Kidney (tissue), 14 donors: ENCODE results near the gene ANGPT4. TPM values are rescaled to one million over a fixed set of nuclear protein-coding genes. Genes with fewer than 3 reads are reported as not detected.

ENCODE experiments used
- DNase-seq, 5 donors: peaks; one replicate each; pipeline ENCODE4 v3.0.0-alpha.2; 2013 to 2020
- FAIRE-seq: peaks from 2 replicates; lab custom pipeline; 2012; peaks lifted over from hg19 to GRCh38; lab: Jason Lieb, UNC
- H3K27ac ChIP-seq, 2 donors: one replicate each; pipeline ENCODE4 v1.7.0; 2013; ENCODE audit warnings: low read depth in 2 of 2, low read length in 2 of 2, inconsistent platforms in 1 of 2
- H3K27me3 ChIP-seq: one replicate; pipeline ENCODE4 v1.7.1; 2013; ENCODE audit warnings: low read length, inconsistent platforms; ENCODE audit not compliant: control insufficient read depth, insufficient read depth
- H3K36me3 ChIP-seq, 3 donors: one replicate each; pipeline versions ENCODE4 v1.7.0 to v1.7.1; 2013; ENCODE audit warnings: low read length in 3 of 3, control low read depth in 1 of 3, inconsistent platforms in 1 of 3; ENCODE audit not compliant: insufficient read depth in 3 of 3, control insufficient read depth in 2 of 3
- H3K4me1 ChIP-seq, 3 donors: one replicate each; pipeline versions ENCODE4 v1.7.0 to v1.7.1; 2013; ENCODE audit warnings: low read length in 3 of 3, inconsistent platforms in 1 of 3, low read depth in 1 of 3; ENCODE audit not compliant: control insufficient read depth in 2 of 3, insufficient read depth in 2 of 3
- H3K4me3 ChIP-seq, 3 donors: one replicate each; pipeline versions ENCODE4 v1.7.0 to v1.8.1; 2013; ENCODE audit warnings: low read length in 3 of 3, control low read depth in 1 of 3, inconsistent platforms in 1 of 3
- H3K9ac ChIP-seq, 3 donors: one replicate each; pipeline versions ENCODE4 v1.7.0 to v1.7.1; 2013; ENCODE audit warnings: low read length in 3 of 3, control low read depth in 1 of 3, inconsistent platforms in 1 of 3
- H3K9me3 ChIP-seq, 3 donors: one replicate each; pipeline versions ENCODE4 v1.7.0 to v1.7.1; 2013; ENCODE audit warnings: low read length in 3 of 3, control low read depth in 1 of 3, inconsistent platforms in 1 of 3; ENCODE audit not compliant: control insufficient read depth in 2 of 3, insufficient read depth in 1 of 3
- CTCF ChIP-seq: IDR thresholded peaks from 3 replicates; pipeline ENCODE4 v1.5.1; 2012; ENCODE audit warnings: mild to moderate bottlenecking, moderate library complexity, borderline replicate concordance; ENCODE audit not compliant: insufficient read depth; ENCODE audit errors: extremely low read depth
- intact Hi-C: fragments of 100-400 bp; cut with DNase I; formaldehyde crosslinking; loops from one replicate; pipeline ENCODE4 v1.11.1; 2022
- polyA plus RNA-seq: library from polyadenylated mRNA; stranded (reverse); fragments of 350-450 nt; fragmentation: Illumina TruSeq; extraction: RNeasy Lipid Tissue Mini Kit (QIAGEN cat#74804); gene quantifications from one replicate; pipeline ENCODE4 v1.2.3, GENCODE V29; 2014; ENCODE audit warnings: low read depth, low replicate concordance; ENCODE audit not compliant: insufficient read depth
- total RNA-seq: library from RNA; stranded (reverse); fragmentation: NEBNext Ultra II Directional; extraction: Animal tissue kit (Norgen Biotek cat#: 25700); gene quantifications from one replicate; pipeline ENCODE4 v1.2.1, GENCODE V29; 2021
- donor health status: control.
- donor health status: control.
- donor health status: control.
- donor health status: control.
- donor health status: control.
- donor health status: DM: yes; HTN: yes; CAD: no.
- donor health status: Normal renal cell carcinoma (clear cell type).

The ANGPT4 gene
- total and polyA plus RNA-seq, 2 donors from 2014 or later = 0.24 to 0.57 TPM

- no peaks in the 10 kb centered on the region for H3K4me1 ChIP-seq
- intact Hi-C loops = no loop called here
- H3K9ac ChIP-seq = no peak overlapping the region
- no peaks in the 10 kb centered on the region for H3K9me3 ChIP-seq
- FAIRE-seq = no peak
- H3K27me3 ChIP-seq = no peaks in the 10 kb centered on the region
- H3K27ac ChIP-seq = no peak overlapping the region
- no peak for TF ChIP-seq CTCF
- no peak overlapping the region for H3K4me3 ChIP-seq
- DNase-seq = no peak
- H3K36me3 ChIP-seq = no peaks in the 10 kb centered on the region
Observed at GRCh38 chr20:890666-891057, 25.5 kb downstream of the ANGPT4 start.

GRCh38 chr20:889932-890463 lies 26.1 kb downstream of the ANGPT4 start:
- DNase-seq (no peak), FAIRE-seq (no peak)
- no peak for TF ChIP-seq CTCF
- no peak overlapping the region for H3K27ac ChIP-seq
- intact Hi-C loops = no loop called here
- no peaks in the 10 kb centered on the region for H3K9me3 ChIP-seq
- no peaks in the 10 kb centered on the region for H3K36me3 ChIP-seq
- no peaks in the 10 kb centered on the region for H3K27me3 ChIP-seq
- H3K4me1 ChIP-seq = no peaks in the 10 kb centered on the region
- H3K9ac ChIP-seq = no peak overlapping the region
- no peak overlapping the region for H3K4me3 ChIP-seq

DNA sequence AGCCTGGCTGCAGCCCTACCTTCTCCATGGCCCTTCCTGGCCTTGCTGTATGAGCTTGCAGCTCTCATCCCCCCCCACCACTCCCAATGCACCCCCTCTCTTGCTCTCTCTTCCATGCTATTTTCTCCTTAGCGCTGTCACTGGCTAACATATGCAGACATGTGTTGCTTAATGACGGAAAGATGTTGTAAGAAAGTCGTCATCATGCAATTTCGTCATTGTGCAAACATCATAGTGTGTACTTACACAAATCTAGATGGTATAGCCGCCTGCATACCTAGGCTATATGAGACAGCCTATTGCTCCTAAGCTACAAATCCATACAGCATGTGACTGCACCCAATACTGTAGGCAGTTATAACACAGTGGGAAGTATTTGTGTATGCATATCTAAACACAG lies 27.0 kb downstream of the ANGPT4 start:
- Histone ChIP-seq H3K4me1 (peaks cover 0 to 2% (median 0%) of the 10 kb centered on the region in 3 donors), H3K27ac (no peak overlapping the region), H3K9me3 (no peaks in the 10 kb centered on the region), H3K27me3 (no peaks in the 10 kb centered on the region), H3K4me3 (no peak overlapping the region), H3K36me3 (no peaks in the 10 kb centered on the region), H3K9ac (no peak overlapping the region)
- intact Hi-C loops = no loop called here
- no peak for FAIRE-seq
- DNase-seq = no peak
- TF ChIP-seq CTCF = no peak

DNA sequence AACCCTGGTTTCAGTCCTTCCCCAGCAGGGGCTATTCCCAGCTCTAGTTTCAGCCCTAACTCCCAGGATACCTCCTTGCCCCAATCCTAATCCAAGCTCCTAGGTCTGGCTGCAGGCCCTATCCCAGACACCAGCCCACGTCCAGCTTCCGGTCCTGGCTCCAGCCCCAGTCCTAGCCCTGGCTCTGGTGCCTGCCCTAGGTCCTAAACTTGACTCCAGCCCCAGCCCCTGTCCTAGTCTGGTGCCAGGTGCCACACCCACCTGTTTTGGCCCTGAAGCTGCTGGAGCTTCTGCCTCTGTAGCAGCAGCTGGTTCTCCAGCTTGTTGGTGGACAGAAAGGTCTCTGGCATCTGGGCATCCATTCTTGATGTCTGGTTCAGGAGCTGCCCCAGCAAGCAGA lies 28.1 kb downstream of the ANGPT4 start:
- H3K4me3 ChIP-seq = no peak overlapping the region
- no peaks in the 10 kb centered on the region for H3K9me3 ChIP-seq
- no peak for DNase-seq
- no peak overlapping the region for H3K27ac ChIP-seq
- peaks cover 0 to 2% (median 0%) of the 10 kb centered on the region in 3 donors for H3K4me1 ChIP-seq
- intact Hi-C loops = no loop called here
- H3K9ac ChIP-seq = no peak overlapping the region
- no peak for TF ChIP-seq CTCF
- no peaks in the 10 kb centered on the region for H3K36me3 ChIP-seq
- no peaks in the 10 kb centered on the region for H3K27me3 ChIP-seq
- no peak for FAIRE-seq
